Stimulated activated CD8-positive, alpha-beta memory T cell treated with anti-CD3 and anti-CD28 coated beads, Interleukin-2, amount 100 ng/mL, for 48 hours (primary cell): ENCODE measurements around the gene GYPC.

ENCODE experiments used
- DNase-seq, 2 donors: peaks; one replicate each; pipeline ENCODE4 v3.0.0-alpha.2; 2020; ENCODE audit warnings: low read depth in 2 of 2

The GYPC gene

GRCh38 chr2:126649101-126649500 is 6.9 kb upstream of the GYPC start:
- no peak for DNase-seq

DNA sequence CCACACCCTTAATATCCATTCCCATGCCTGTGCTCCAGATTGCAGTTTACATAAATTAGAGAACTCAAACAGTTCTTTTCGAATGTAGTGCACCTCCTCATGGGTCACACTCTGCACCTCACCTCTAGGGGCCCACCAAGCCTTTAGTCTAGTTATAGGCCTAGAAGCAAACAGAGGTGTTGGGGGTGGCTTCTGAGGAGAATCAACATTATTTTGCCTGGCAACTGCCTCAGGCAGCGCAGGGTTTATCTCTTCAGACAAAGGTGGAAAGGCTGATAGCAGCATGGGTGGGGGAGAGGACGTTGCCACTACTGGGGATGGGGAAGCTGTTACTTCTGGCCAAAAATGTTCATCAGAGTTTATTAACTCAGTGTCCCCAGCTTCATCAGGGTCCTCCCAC is 5.0 kb upstream of the GYPC start:
- no peak for DNase-seq

DNA sequence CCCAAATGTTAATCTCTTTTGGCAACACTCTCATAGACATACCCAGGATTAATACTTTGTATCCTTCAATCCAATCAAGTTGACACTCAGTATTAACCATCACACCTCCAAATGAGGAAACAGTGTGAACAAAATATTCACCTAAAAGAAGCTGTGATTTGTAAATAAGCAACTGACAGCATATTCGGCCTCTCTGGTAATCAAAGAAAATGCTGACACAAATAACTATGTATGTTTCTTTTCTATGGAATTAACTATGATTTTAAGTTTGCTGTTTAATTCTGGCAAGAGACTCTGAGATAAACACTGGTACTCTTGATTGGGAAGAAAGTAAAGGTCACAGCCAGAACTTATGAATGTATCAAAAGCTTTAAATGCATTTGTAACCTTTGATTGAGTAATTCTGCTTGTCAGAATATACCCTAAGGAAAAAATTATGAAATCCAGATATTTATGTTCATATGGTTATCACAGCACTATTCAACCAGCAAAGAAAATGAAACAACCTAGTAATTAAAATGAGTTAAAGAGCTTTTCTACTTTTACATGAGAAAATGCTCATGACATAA is 3.6 kb upstream of the GYPC start:
- DNase-seq: no peak

DNA sequence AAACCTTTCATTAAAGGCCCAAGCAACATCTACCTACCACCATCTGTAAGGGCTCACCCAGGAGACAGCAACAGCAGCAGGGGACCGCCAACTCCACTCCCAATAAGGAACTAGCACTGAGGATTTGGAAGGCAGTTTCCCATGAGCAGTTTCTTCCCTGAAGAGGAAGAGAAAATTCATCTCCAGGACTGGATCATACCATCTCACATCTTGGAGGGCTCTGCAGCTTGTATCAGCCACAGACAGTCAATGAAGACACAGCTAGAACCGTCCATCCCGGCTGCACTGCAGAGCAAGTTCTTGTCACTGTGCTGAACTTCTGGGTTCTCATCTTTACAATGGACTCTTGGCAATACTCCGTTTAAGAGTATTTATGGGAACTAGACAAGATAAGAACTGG is 2.8 kb upstream of the GYPC start:
- DNase-seq: no peak

GRCh38 chr2:126653761-126654160 is 2.2 kb upstream of the GYPC start:
- DNase-seq: no peak

- DNase-seq: no peak
These were observed 907 bp upstream of the GYPC start for GRCh38 chr2:126655051-126655450.

GRCh38 chr2:126656431-126657147 is 631 bp downstream of the GYPC start:
- DNase-seq: no peak

- peak in 1 of 2 donors; percentile 43 for DNase-seq
These were observed 1.2 kb downstream of the GYPC start for GRCh38 chr2:126657148-126657635.

- DNase-seq: peak; percentile 64 to 72
These were observed 1.8 kb downstream of the GYPC start for GRCh38 chr2:126657636-126658318.

GRCh38 chr2:126658319-126658904 is 2.5 kb downstream of the GYPC start:
- DNase-seq: no peak

DNA sequence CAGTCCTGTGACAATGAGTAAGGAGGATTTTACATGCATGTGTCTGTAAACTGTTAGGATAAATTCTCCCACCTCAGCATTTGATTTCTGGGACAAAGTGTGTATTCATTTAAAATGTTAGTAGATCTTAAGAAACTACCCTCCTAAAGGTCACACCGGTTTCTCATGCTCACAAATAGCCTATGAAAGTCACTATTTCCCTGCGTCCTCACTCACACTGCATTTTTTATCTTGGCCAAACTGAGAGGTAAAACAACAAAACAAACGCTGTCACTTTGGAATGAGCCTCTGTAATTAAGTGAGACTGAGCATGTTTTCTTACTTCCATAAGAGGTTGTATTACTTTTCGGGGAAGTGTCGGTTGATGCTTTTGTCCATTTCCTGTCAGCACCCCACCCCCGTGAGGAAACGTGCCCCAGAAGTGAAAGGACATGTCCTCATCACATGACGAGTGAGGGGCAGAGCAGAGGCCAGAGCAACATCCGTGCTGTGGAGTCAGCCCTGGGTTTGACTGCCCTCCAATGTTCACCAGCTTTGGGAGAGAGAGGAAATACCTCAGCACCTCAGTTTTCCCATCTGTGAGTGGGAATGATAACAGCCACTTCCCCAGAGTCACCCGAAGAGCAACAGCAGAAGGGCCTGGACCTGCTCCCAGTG is 3.1 kb downstream of the GYPC start:
- peak in 1 of 2 donors; percentile 57 for DNase-seq

DNA sequence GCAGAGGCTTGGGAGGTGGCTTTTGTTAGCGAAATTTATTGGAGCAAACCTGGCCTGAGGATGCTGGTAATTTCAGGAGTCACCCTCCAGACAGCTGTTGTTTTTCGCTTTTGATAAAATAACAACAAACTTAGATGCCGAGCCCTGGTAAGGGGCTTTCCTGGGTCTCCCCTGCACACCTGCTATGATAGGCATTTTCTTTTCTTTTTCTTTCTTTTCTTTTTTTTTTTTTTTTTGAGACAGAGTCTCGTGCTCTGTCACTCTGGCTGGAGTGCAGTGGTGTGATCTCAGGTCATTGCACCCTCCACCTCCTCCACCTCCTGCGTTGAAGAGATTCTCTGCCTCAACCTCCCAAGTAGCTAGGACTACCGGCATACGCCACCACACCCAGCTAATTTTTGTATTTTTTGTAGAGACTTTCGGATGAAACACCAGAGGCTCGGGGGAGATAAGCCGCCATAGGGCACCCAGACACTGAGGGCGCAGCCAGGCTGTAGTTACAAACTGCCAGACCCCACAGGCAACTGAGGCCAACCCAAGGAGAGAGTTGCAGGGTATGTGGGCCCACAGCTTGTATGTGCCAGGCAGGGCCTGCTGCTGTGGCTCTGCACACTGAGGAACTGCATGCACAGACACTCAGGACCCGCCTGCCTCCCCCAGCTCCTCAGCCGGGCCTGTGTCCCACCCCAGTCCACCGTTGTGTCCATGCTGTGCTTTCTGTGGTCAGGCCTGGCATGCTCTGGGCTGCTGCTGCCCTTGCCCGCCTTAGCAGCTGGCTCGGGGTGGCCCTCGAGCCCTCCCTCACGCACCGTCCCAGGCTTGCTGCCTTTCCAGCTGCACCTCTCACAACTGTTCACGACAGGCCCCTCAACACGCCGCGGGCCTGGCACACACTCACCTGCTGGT is 3.9 kb downstream of the GYPC start:
- no peak for DNase-seq

DNA sequence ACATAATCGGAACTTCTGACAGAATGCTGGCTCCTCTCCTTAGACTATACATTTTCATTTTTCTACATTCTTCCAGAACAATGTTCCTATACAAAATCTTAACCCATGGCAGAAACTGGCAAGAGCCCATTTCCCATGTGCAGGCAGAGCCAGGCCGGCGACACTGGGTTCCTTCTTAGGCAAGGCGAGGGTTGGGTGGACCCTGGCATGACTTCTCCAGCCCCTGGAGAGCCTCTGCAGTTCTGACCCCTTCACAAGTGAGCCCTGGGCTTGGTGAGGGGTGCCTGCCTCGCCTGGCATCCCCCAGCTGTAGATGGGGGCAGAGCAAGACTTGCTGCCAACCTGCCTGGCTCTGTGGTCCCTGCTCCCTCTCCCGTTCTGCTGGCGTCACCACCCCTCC is 5.0 kb downstream of the GYPC start:
- DNase-seq: no peak

GRCh38 chr2:126661702-126662500 is 5.9 kb downstream of the GYPC start:
- DNase-seq: no peak

GRCh38 chr2:126662621-126663020 is 6.7 kb downstream of the GYPC start:
- no peak for DNase-seq

- no peak for DNase-seq
These were observed 7.4 kb downstream of the GYPC start for GRCh38 chr2:126663184-126663963.

- no peak for DNase-seq
These were observed 8.3 kb downstream of the GYPC start for GRCh38 chr2:126664234-126664633.

DNA sequence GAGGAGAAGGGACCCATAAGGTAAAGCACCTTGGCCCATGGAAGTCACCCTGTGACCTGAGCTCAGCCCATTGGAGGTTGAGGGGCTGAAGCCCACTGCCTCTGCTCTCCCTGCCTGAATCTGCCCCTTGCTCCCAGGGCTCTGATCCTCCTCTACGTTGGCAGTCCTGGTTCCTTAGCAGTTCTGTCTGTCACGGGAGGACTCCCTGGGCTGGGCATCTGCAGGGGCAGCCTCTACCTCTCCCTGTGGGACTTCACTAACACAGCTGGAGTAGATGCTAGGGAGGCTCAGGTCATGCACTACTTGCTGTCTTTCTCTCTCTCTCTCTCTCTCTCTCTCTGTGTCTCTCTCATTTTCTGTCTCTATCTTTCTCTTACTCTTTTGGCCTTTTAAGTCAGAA is 8.7 kb downstream of the GYPC start:
- no peak for DNase-seq

DNA sequence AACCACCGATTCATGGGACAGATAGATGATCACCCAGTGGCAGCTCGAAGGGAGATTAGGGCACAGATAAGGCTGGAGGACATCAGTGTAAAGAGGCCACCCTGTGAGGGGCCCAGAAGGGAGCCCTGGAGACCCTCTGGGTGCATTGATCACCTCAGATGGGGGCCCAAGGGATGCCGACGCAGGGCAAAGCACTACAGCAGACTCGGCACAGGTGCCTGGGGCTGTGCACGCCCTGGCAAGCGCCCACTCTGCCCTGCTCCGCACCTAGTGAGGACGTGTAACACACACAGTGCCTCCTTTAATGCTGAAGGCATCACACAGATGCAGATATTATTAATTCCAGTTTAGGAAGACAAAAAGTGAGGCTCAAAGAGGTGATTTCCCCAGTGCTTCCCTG is 9.5 kb downstream of the GYPC start:
- no peak for DNase-seq
